Right lobe of liver (tissue), 6 donors: Measurements from ENCODE around the gene CCDC28A. TPM values are rescaled to one million over a fixed set of nuclear protein-coding genes. Genes with fewer than 3 reads are reported as not detected.

Experiments
- ATAC-seq, 4 donors: fragments of 200-7000 bp; cut with Tn5 transposase; one replicate each; pipeline ENCODE4 v1.9.1; 2020; ENCODE audit warnings: mild to moderate bottlenecking in 4 of 4, moderate library complexity in 4 of 4
- DNase-seq, 3 donors: peaks; one replicate each; pipeline ENCODE4 v3.0.0-alpha.2; 2020
- H3K27ac ChIP-seq, 3 donors: fragments of 200-600 bp; one replicate each; pipeline ENCODE4 v1.8.0; 2022
- H3K27me3 ChIP-seq, 2 donors: fragments of 200-600 bp; one replicate each; pipeline ENCODE4 v1.8.0; 2022
- H3K36me3 ChIP-seq, 4 donors: fragments of 200-600 bp; sonication (generic) in 1 of 4; one replicate each; pipeline versions ENCODE4 v1.5.1 to v1.8.0; 2017 to 2022; ENCODE audit warnings: control low read depth in 1 of 4
- H3K4me1 ChIP-seq, 4 donors: fragments of 200-600 bp; sonication (generic) in 1 of 4; one replicate each; pipeline versions ENCODE4 v1.5.1 to v1.8.0; 2017 to 2022; ENCODE audit warnings: control low read depth in 1 of 4
- H3K4me3 ChIP-seq, 3 donors: fragments of 200-600 bp; one replicate each; pipeline ENCODE4 v1.8.0; 2022
- H3K9me3 ChIP-seq, 4 donors: fragments of 200-600 bp; sonication (generic) in 1 of 4; one replicate each; pipeline versions ENCODE4 v1.5.1 to v1.8.0; 2017 to 2022; ENCODE audit warnings: control low read depth in 1 of 4
- CTCF ChIP-seq, 4 donors: fragments of 200-600 bp in 3 of 4; fragments of 450-650 bp in 1 of 4; IDR thresholded peaks; one replicate each; pipeline versions ENCODE4 v1.5.1 to v1.8.0; 2016 to 2022; ENCODE audit warnings: antibody characterized with exemption in 4 of 4, mild to moderate bottlenecking in 2 of 4
- POLR2A ChIP-seq: fragments of 450-650 bp; IDR thresholded peaks from one replicate; pipeline ENCODE4 v1.6.1; 2017; ENCODE audit warnings: antibody characterized with exemption, mild to moderate bottlenecking
- WGBS: methylation state at CpG from one replicate; pipeline ENCODE4 v1.1.6; 2018; ENCODE audit warnings: low coverage, low lambda C conversion rate; ENCODE audit not compliant: insufficient coverage; ENCODE audit errors: missing lambda C conversion rate; 5-methylcytosine and 5-hydroxymethylcytosine counted together
- intact Hi-C, 2 donors: fragments of 100-400 bp; cut with DNase I; formaldehyde crosslinking; loops; one replicate each; pipeline versions ENCODE4 v1.11.2 to v1.14.1; 2022
- total RNA-seq, 6 experiments: library from RNA; depleted of rRNA in 2 of 6; stranded (reverse); fragments of >200 nt in 2 of 6; fragmentation: NEBNext Ultra II Directional in 3 of 6; extraction: Animal tissue kit (Norgen Biotek cat#: 25700) in 3 of 6; gene quantifications; one replicate each; pipeline versions ENCODE4 v1.1.0 to v1.2.4, GENCODE V29; 2016 to 2023
- donor health status: DM: no; HTN: yes; CAD: no.
- donor health status: DM: no; HTN: no; CAD: no.
- donor health status: DM: no; HTN: no; CAD: no.
- donor health status: DM: no; HTN: yes; CAD: no.
- donor health status: DM: no; HTN: yes; CAD: no.

The CCDC28A gene
- total RNA-seq, 6 experiments from 2014 or later, result 14.6 to 27.1 (median 17.2) TPM

- DNase-seq, result peak; percentile 46 to 63 (median 49)
- intact Hi-C loops, result no loop called here
- ATAC-seq, result peak; percentile 69 to 79 (median 76)
- no peak for TF ChIP-seq CTCF (IDR thresholded peaks at IDR 0.05)
- WGBS, result 39% methylated on average over 16 of the region's 50 CpGs
- Histone ChIP-seq H3K4me3 (peak within 1 kb of the TSS in 2 of 3 donors; percentile 6 to 24), H3K27me3 (no peaks in the 10 kb centered on the region), H3K36me3 (peaks cover 0 to 10% (median 0%) of the 10 kb centered on the region in 4 donors), H3K27ac (no peak within 1 kb of the TSS), H3K4me1 (no peaks in the 10 kb centered on the region), H3K9me3 (no peaks in the 10 kb centered on the region)
Observed at GRCh38 chr6:138795809-138796603, 22.4 kb downstream of the CCDC28A start, which contains the start of gene ECT2L. ECT2L (plus strand) TSS chr6:138796087; CDS start chr6:138813275, 17,188 bp downstream.

- no peak for ATAC-seq
- WGBS, result 86% methylated on average over 2 of the region's 2 CpGs
- Histone ChIP-seq H3K4me3 (no peak overlapping the region), H3K4me1 (no peaks in the 10 kb centered on the region), H3K9me3 (no peaks in the 10 kb centered on the region), H3K36me3 (peaks cover 0 to 4% (median 0%) of the 10 kb centered on the region in 4 donors), H3K27me3 (no peaks in the 10 kb centered on the region), H3K27ac (no peak overlapping the region)
- TF ChIP-seq CTCF (IDR thresholded peaks at IDR 0.05), result no peak
- no peak for TF ChIP-seq POLR2A
- DNase-seq, result no peak
- intact Hi-C loops, result no loop called here
Observed at GRCh38 chr6:138796771-138797170, 23.2 kb downstream of the CCDC28A start.

- Histone ChIP-seq H3K4me3 (no peak overlapping the region), H3K4me1 (no peaks in the 10 kb centered on the region), H3K27me3 (no peaks in the 10 kb centered on the region), H3K36me3 (no peaks in the 10 kb centered on the region), H3K27ac (no peak overlapping the region), H3K9me3 (no peaks in the 10 kb centered on the region)
- intact Hi-C loops, result no loop called here
- ATAC-seq (no peak), DNase-seq (no peak)
- WGBS, result 71% methylated on average over 4 of the region's 4 CpGs
- TF ChIP-seq POLR2A, result no peak
- no peak for TF ChIP-seq CTCF (IDR thresholded peaks at IDR 0.05)
Observed at GRCh38 chr6:138797806-138798446, 24.4 kb downstream of the CCDC28A start.

- intact Hi-C loops, result no loop called here
- Histone ChIP-seq H3K36me3 (no peaks in the 10 kb centered on the region), H3K4me3 (no peak overlapping the region), H3K9me3 (no peaks in the 10 kb centered on the region), H3K27ac (no peak overlapping the region), H3K4me1 (no peaks in the 10 kb centered on the region), H3K27me3 (no peaks in the 10 kb centered on the region)
- no peak for TF ChIP-seq POLR2A
- no peak for TF ChIP-seq CTCF (IDR thresholded peaks at IDR 0.05)
- WGBS, result 70% methylated on average over 2 of the region's 2 CpGs
- no peak for DNase-seq
- ATAC-seq, result no peak
Observed at GRCh38 chr6:138800377-138801150, 27.0 kb downstream of the CCDC28A start.
